Thyroid gland (tissue), 4 donors: ENCODE measurements around the gene TMEM266. TPM values are rescaled to one million over a fixed set of nuclear protein-coding genes. Genes with fewer than 3 reads are reported as not detected.

Source experiments
- DNase-seq, 2 donors: peaks; one replicate each; pipeline ENCODE4 v3.0.0-alpha.2; 2019
- H3K27ac ChIP-seq, 3 donors: fragments of 200-600 bp; sonication (generic); 1 replicate in 2 of 3; 2 replicates in 1 of 3; pipeline ENCODE4 v1.5.1; 2016 to 2019; ENCODE audit warnings: mild to moderate bottlenecking in 1 of 3, moderate library complexity in 1 of 3
- H3K27me3 ChIP-seq: fragments of 200-600 bp; sonication (generic); one replicate; pipeline ENCODE4 v1.5.1; 2019
- H3K36me3 ChIP-seq, 2 donors: fragments of 200-600 bp; sonication (generic); one replicate each; pipeline ENCODE4 v1.5.1; 2016 to 2019
- H3K4me1 ChIP-seq, 2 donors: fragments of 200-600 bp; sonication (generic); one replicate each; pipeline ENCODE4 v1.5.1; 2017 to 2019
- H3K4me3 ChIP-seq, 3 donors: fragments of 200-600 bp; sonication (generic); replicated peaks in 1 of 3; 1 replicate in 2 of 3; 2 replicates in 1 of 3; pipeline ENCODE4 v1.5.1; 2016; ENCODE audit warnings: mild to moderate bottlenecking in 1 of 3
- H3K9me3 ChIP-seq: fragments of 200-600 bp; sonication (generic); one replicate; pipeline ENCODE4 v1.5.1; 2017
- POLR2A ChIP-seq, 2 donors: fragments of 450-650 bp; IDR thresholded peaks; one replicate each; pipeline ENCODE4 v1.6.1; 2017; ENCODE audit warnings: antibody characterized with exemption in 2 of 2, mild to moderate bottlenecking in 2 of 2, moderate library complexity in 1 of 2
- WGBS, 2 donors: methylation state at CpG; one replicate each; pipeline ENCODE4 v1.1.5; 2017; 5-methylcytosine and 5-hydroxymethylcytosine counted together
- intact Hi-C: fragments of 100-400 bp; cut with DNase I; formaldehyde crosslinking; loops from one replicate; pipeline ENCODE4 v1.15.1; 2023
- total RNA-seq, 4 donors: library from RNA; depleted of rRNA; stranded (reverse); fragments of >200 nt; gene quantifications; one replicate each; pipeline ENCODE4 v1.2.3, GENCODE V29; 2016
- TF ChIP-seq, protein P1 (sequence below), 6 experiments: fragments of 200-600 bp in 3 of 6; fragments of 450-650 bp in 3 of 6; sonication (generic) in 3 of 6; IDR thresholded peaks; one replicate each; pipeline ENCODE4 v1.5.1; 2016 to 2019; ENCODE audit warnings: antibody characterized with exemption in 6 of 6, mild to moderate bottlenecking in 2 of 6, inconsistent platforms in 1 of 6, moderate library complexity in 1 of 6

TMEM266 gene
- total RNA-seq, 4 donors from 2014 or later: not detected

DNA sequence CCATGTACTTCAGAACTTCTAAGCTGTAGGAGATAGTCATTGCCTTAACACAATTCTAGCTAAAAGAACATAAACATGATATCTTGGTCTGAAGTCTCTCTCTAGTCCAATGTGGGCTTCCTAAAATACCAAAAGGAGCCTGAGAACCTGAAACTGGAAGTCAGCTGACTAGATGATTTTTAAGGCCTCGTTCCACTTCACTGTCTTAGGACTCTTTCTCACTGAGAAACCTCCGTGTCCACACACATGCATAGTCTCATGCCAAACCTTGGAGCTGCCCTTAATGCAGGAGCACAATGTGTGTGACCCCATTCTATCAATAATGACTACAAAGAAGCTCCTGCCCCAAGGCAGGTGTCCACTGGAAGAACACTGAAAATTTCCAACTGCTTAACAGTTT, 163.7 kb downstream of the TMEM266 start:
- peaks cover 0 to 10% of the 10 kb centered on the region in 2 donors for H3K36me3 ChIP-seq
- 91 to 97% methylated on average over 2 of the region's 2 CpGs for WGBS, 2 donors
- intact Hi-C loops: no loop called here
- H3K9me3 ChIP-seq: no peaks in the 10 kb centered on the region
- no peaks in the 10 kb centered on the region for H3K27me3 ChIP-seq
- no peaks in the 10 kb centered on the region for H3K4me1 ChIP-seq
- no peak overlapping the region for H3K4me3 ChIP-seq
- DNase-seq: no peak
- TF ChIP-seq POLR2A (IDR thresholded peaks at IDR 0.05): no peak
- TF ChIP-seq, protein P1, sequence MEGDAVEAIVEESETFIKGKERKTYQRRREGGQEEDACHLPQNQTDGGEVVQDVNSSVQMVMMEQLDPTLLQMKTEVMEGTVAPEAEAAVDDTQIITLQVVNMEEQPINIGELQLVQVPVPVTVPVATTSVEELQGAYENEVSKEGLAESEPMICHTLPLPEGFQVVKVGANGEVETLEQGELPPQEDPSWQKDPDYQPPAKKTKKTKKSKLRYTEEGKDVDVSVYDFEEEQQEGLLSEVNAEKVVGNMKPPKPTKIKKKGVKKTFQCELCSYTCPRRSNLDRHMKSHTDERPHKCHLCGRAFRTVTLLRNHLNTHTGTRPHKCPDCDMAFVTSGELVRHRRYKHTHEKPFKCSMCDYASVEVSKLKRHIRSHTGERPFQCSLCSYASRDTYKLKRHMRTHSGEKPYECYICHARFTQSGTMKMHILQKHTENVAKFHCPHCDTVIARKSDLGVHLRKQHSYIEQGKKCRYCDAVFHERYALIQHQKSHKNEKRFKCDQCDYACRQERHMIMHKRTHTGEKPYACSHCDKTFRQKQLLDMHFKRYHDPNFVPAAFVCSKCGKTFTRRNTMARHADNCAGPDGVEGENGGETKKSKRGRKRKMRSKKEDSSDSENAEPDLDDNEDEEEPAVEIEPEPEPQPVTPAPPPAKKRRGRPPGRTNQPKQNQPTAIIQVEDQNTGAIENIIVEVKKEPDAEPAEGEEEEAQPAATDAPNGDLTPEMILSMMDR (IDR thresholded peaks at IDR 0.05): no peak
- no peak overlapping the region for H3K27ac ChIP-seq

GRCh38 chr15:76229266-76229665, 169.5 kb downstream of the TMEM266 start:
- no peak for DNase-seq
- Histone ChIP-seq H3K27ac (no peak overlapping the region), H3K27me3 (no peaks in the 10 kb centered on the region), H3K36me3 (peaks cover 0 to 20% of the 10 kb centered on the region in 2 donors), H3K4me1 (no peaks in the 10 kb centered on the region), H3K4me3 (no peak overlapping the region), H3K9me3 (no peaks in the 10 kb centered on the region)
- no peak for TF ChIP-seq POLR2A (IDR thresholded peaks at IDR 0.05)
- TF ChIP-seq, protein P1 (IDR thresholded peaks at IDR 0.05): no peak
- intact Hi-C loops: no loop called here
- WGBS, 2 donors: 95 to 100% methylated on average over 1 of the region's 1 CpG

GRCh38 chr15:76233921-76234320, 174.1 kb downstream of the TMEM266 start:
- Histone ChIP-seq H3K36me3 (peaks cover 0 to 10% of the 10 kb centered on the region in 2 donors), H3K27ac (no peak overlapping the region), H3K27me3 (no peaks in the 10 kb centered on the region), H3K9me3 (no peaks in the 10 kb centered on the region), H3K4me1 (no peaks in the 10 kb centered on the region), H3K4me3 (no peak overlapping the region)
- WGBS, 2 donors: 91 to 94% methylated on average over 1 of the region's 1 CpG
- no peak for DNase-seq
- intact Hi-C loops: no loop called here
- no peak for TF ChIP-seq POLR2A (IDR thresholded peaks at IDR 0.05)
- TF ChIP-seq, protein P1 (IDR thresholded peaks at IDR 0.05): no peak

DNA sequence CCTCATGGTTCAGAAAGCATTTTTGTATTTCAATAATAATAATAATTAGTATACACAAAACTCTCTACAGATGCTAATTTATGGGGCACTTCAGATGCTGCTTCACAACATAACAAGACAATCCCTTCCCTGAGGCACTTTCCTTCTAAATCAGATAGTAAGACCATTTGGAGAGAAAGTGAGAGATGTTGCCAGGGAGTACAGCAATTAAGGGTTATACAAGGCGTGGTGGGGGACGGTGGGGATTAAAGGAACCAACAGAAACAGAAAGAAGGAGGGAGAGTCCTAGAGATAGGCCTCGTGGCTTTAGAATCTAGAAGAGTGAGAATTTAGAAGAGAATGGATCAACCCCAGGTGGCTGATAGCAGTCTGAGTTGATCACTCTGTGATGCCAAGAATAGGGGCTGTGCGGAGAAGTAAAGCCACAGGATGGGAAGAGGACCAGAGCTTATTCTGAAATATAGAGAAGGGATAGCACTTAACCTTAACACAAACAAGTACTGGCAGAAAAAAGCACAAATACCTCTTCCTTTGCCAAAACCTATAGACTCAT, 174.6 kb downstream of the TMEM266 start:
- Histone ChIP-seq H3K36me3 (peaks cover 0 to 10% of the 10 kb centered on the region in 2 donors), H3K4me1 (no peaks in the 10 kb centered on the region), H3K27ac (no peak overlapping the region), H3K4me3 (no peak overlapping the region), H3K9me3 (no peaks in the 10 kb centered on the region), H3K27me3 (no peaks in the 10 kb centered on the region)
- TF ChIP-seq POLR2A (IDR thresholded peaks at IDR 0.05): no peak
- TF ChIP-seq, protein P1 (IDR thresholded peaks at IDR 0.05): no peak
- DNase-seq: no peak
- intact Hi-C loops: no loop called here
- WGBS, 2 donors: 78% methylated on average over 4 of the region's 4 CpGs

DNA sequence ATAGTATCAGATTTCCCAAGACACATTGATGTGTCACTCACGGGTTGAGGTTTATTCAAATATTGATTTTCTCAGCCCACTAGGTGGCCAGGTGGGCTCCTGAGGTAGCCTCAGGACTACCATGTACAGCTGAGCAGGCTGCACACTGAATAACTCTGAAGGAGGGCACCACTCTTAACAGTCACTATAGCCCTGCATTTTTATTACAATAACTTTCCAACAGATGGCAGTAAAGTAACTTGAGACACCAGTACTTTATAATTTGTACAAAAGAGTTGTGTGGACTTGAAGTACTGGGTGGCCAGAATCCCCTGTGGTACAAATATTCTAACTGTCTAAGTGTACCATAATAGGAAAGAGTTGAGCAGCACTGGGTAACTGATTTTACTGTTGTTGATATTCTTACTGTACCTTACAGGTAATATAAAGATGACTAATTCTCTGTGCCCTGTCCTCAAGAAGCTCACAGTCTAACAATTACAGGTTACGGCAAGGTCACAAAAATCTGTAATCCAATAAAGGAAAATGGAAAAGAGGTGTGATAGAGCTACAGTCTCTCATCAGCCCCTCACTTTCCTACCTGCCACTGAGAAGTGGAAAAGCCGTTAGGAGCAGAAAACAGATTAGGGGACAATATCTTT, 175.5 kb downstream of the TMEM266 start:
- Histone ChIP-seq H3K27ac (no peak overlapping the region), H3K36me3 (peaks cover 0 to 10% of the 10 kb centered on the region in 2 donors), H3K9me3 (no peaks in the 10 kb centered on the region), H3K27me3 (no peaks in the 10 kb centered on the region), H3K4me1 (no peaks in the 10 kb centered on the region), H3K4me3 (no peak overlapping the region)
- TF ChIP-seq, protein P1 (IDR thresholded peaks at IDR 0.05): peak in 3 of 6 experiments; percentile 34 to 49 (median 39)
- no peak for TF ChIP-seq POLR2A (IDR thresholded peaks at IDR 0.05)
- 91% methylated on average over 3 of the region's 3 CpGs for WGBS, 2 donors
- DNase-seq: no peak
- intact Hi-C loops: no loop called here
